PC-9 (cell line): ENCODE data around the gene ADGRV1.

ENCODE experiments used
- EZH2 ChIP-seq: fragments of 200-600 bp; sonication (generic); IDR thresholded peaks from 2 replicates; pipeline ENCODE4 v1.8.0; 2017; ENCODE audit warnings: antibody characterized with exemption, low read depth
- TF ChIP-seq, protein P1 (sequence below): fragments of 200-600 bp; sonication (generic); conservative IDR thresholded peaks from 2 replicates; pipeline ENCODE4 v1.6.1; 2017; ENCODE audit warnings: mixed run types, antibody characterized with exemption, mild to moderate bottlenecking, moderate library complexity

DNA sequence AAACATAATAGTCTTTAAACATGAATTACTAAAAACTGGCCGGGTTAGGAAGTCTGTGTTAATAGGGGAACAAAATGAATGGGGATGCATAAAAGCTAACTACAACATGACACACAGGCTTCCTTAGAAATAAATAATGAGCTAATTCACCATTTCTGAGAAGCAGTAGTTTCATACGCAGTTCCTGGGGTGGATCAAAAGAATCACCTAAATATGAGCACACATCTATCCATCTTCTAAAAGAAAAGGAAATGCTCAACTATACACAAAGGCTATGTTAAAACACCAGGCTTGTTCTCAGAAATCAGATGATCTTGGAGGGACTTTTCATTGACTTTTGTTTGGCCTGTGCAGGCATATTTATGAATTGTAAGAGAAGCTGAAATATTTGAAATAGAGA lies 451.5 kb downstream of the ADGRV1 start:
- TF ChIP-seq, protein P1, sequence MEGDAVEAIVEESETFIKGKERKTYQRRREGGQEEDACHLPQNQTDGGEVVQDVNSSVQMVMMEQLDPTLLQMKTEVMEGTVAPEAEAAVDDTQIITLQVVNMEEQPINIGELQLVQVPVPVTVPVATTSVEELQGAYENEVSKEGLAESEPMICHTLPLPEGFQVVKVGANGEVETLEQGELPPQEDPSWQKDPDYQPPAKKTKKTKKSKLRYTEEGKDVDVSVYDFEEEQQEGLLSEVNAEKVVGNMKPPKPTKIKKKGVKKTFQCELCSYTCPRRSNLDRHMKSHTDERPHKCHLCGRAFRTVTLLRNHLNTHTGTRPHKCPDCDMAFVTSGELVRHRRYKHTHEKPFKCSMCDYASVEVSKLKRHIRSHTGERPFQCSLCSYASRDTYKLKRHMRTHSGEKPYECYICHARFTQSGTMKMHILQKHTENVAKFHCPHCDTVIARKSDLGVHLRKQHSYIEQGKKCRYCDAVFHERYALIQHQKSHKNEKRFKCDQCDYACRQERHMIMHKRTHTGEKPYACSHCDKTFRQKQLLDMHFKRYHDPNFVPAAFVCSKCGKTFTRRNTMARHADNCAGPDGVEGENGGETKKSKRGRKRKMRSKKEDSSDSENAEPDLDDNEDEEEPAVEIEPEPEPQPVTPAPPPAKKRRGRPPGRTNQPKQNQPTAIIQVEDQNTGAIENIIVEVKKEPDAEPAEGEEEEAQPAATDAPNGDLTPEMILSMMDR, result no peak
- TF ChIP-seq EZH2, result no peak
